Panc1 (cell line): ENCODE measurements around the gene OLFM3. TPM values are rescaled to one million over a fixed set of nuclear protein-coding genes. Genes with fewer than 3 reads are reported as not detected.

Source experiments
- ATAC-seq: fragments of 200-7000 bp; cut with Tn5 transposase; 2 replicates; pipeline ENCODE4 v1.9.1; 2020; ENCODE audit warnings: mild to moderate bottlenecking, moderate library complexity
- BruUV-seq: library from RNA; stranded (reverse); fragments of 400-500 nt; replicated peaks from 2 replicates; lab custom pipeline; 2021; lab: Mats Ljungman, UMichigan
- CTCF ChIA-PET: fragments of 300-600 bp; sonication (Branson Sonifier 250); formaldehyde crosslinking; loops from one replicate; lab custom pipeline; 2022; ENCODE audit warnings: antibody characterized with exemption; lab: Charles Lee
- POLR2A ChIA-PET: fragments of 300-600 bp; sonication (Branson Sonifier 250); formaldehyde crosslinking; loops from one replicate; lab custom pipeline; 2022; ENCODE audit warnings: antibody characterized with exemption; lab: Charles Lee
- DNase-seq: peaks from one replicate; pipeline ENCODE4 v3.0.0-alpha.2; 2010; ENCODE audit warnings: low read depth, low spot score
- H3K27ac ChIP-seq: 2 replicates; pipeline ENCODE4 v1.5.1; 2011; ENCODE audit warnings: mild to moderate bottlenecking, low read length, inconsistent platforms
- H3K27me3 ChIP-seq: fragments of 200-500 bp; sonication (Bioruptor generic); 2 replicates; pipeline ENCODE4 v1.6.0; 2014; ENCODE audit warnings: low read length, inconsistent platforms; ENCODE audit not compliant: control insufficient read depth, insufficient read depth
- H3K36me3 ChIP-seq: fragments of 200-500 bp; sonication (Bioruptor generic); 2 replicates; pipeline ENCODE4 v1.5.1; 2014; ENCODE audit warnings: inconsistent platforms, mild to moderate bottlenecking, low read length, moderate library complexity; ENCODE audit not compliant: control insufficient read depth, insufficient read depth
- H3K4me1 ChIP-seq: 2 replicates; pipeline ENCODE4 v1.5.1; 2011; ENCODE audit warnings: inconsistent platforms, mild to moderate bottlenecking, low read length, moderate library complexity; ENCODE audit not compliant: control insufficient read depth, insufficient read depth
- H3K4me3 ChIP-seq, 2 experiments: 2 replicates each; pipeline ENCODE4 v1.5.1; 2011 to 2012; ENCODE audit warnings: low read depth in 2 of 2, low read length in 2 of 2, mild to moderate bottlenecking in 2 of 2, inconsistent platforms in 1 of 2, moderate library complexity in 1 of 2
- H3K9me3 ChIP-seq: fragments of 200-500 bp; sonication (Bioruptor generic); 2 replicates; pipeline ENCODE4 v1.5.1; 2014; ENCODE audit warnings: low read depth, mild to moderate bottlenecking, inconsistent platforms, low read length, moderate library complexity; ENCODE audit not compliant: control insufficient read depth, insufficient read depth
- CTCF ChIP-seq: fragments of 450-650 bp; IDR thresholded peaks from 2 replicates; pipeline ENCODE4 v1.5.1; 2017; ENCODE audit warnings: mild to moderate bottlenecking
- POLR2AphosphoS5 ChIP-seq: IDR thresholded peaks from 2 replicates; pipeline ENCODE4 v1.6.1; 2012; ENCODE audit warnings: mild to moderate bottlenecking, low read depth, low read length, moderate library complexity
- REST ChIP-seq, 2 experiments: IDR thresholded peaks; 2 replicates each; pipeline ENCODE4 v1.6.1; 2011 to 2012; ENCODE audit warnings: low read depth in 2 of 2, control low read depth in 1 of 2, low read length in 1 of 2, mild to moderate bottlenecking in 1 of 2, moderate library complexity in 1 of 2; ENCODE audit not compliant: insufficient read depth in 1 of 2
- SIN3A ChIP-seq: IDR thresholded peaks from 2 replicates; pipeline ENCODE4 v1.6.1; 2012; ENCODE audit warnings: low read depth, mild to moderate bottlenecking, low read length, moderate library complexity, borderline replicate concordance; ENCODE audit not compliant: insufficient read depth
- TCF7L2 ChIP-seq: IDR thresholded peaks from 2 replicates; pipeline ENCODE4 v1.6.1; 2011; ENCODE audit warnings: mild to moderate bottlenecking, low read depth, low read length, inconsistent platforms
- in situ Hi-C: cut with HindIII; loops from 2 replicates; pipeline ENCODE4 v1.10.0; 2016; ENCODE audit warnings: low sequenced_read_pairs, low pct_unique_long_range_greater_than_20kb
- intact Hi-C: fragments of 100-400 bp; cut with micrococcal nuclease; formaldehyde crosslinking; loops from one replicate; pipeline ENCODE4 v1.10.0; 2022; ENCODE audit not compliant: unreplicated experiment
- total RNA-seq: library from RNA; stranded (reverse); gene quantifications from one replicate; pipeline ENCODE4 v1.2.1, GENCODE V29; 2021; ENCODE audit not compliant: unreplicated experiment

The OLFM3 gene
- total RNA-seq, 1 experiment from 2014 or later: not detected

GRCh38 chr1:101918277-101918676, 78.4 kb downstream of the OLFM3 start:
- TF ChIP-seq CTCF (no peak), TCF7L2 (no peak), SIN3A (no peak), POLR2AphosphoS5 (no peak), REST (IDR thresholded peaks at IDR 0.05; ENCODE audit: insufficient read depth in 1 of 2, low read depth in 2 of 2, low read length in 1 of 2) (no peak)
- no peaks in the 10 kb centered on the region for H3K36me3 ChIP-seq
- DNase-seq (no peak), ATAC-seq (no peak)
- ChIA-PET POLR2A (no interaction called here), CTCF (no interaction called here)
- BruUV-seq: no TSS peak
- H3K4me3 ChIP-seq: no peak overlapping the region
- H3K9me3 ChIP-seq: no peaks in the 10 kb centered on the region
- no peaks in the 10 kb centered on the region for H3K27me3 ChIP-seq
- in situ Hi-C loops: no loop called here
- intact Hi-C loops: no loop called here
- no peaks in the 10 kb centered on the region for H3K4me1 ChIP-seq
- H3K27ac ChIP-seq: no peak overlapping the region

- CTCF ChIA-PET: interaction anchor here (0.7 kb wide), 1 partner anchor 1597 kb away, joined by 3 read pairs; no protein-coding TSS in a partner anchor
- Histone ChIP-seq H3K9me3 (no peaks in the 10 kb centered on the region), H3K4me1 (no peaks in the 10 kb centered on the region), H3K36me3 (no peaks in the 10 kb centered on the region), H3K4me3 (no peak overlapping the region), H3K27ac (no peak overlapping the region), H3K27me3 (no peaks in the 10 kb centered on the region)
- no TSS peak for BruUV-seq
- no peak for DNase-seq
- no peak for TF ChIP-seq REST (IDR thresholded peaks at IDR 0.05; ENCODE audit: insufficient read depth in 1 of 2, low read depth in 2 of 2, low read length in 1 of 2)
- TF ChIP-seq POLR2AphosphoS5: no peak
- no peak for TF ChIP-seq CTCF
- TF ChIP-seq SIN3A: no peak
- no peak for TF ChIP-seq TCF7L2
- in situ Hi-C loops (no loop called here), intact Hi-C loops (no loop called here)
- ATAC-seq: no peak
- POLR2A ChIA-PET: no interaction called here
Observed at GRCh38 chr1:101915597-101915996, 81.1 kb downstream of the OLFM3 start.
